ENCODE measurements around the gene TCOF1. TPM values are rescaled to one million over a fixed set of nuclear protein-coding genes. Genes with fewer than 3 reads are reported as not detected.

Gene TCOF1
- total RNA-seq, 1 donor from 2014 or later: 91.1 TPM

DNA sequence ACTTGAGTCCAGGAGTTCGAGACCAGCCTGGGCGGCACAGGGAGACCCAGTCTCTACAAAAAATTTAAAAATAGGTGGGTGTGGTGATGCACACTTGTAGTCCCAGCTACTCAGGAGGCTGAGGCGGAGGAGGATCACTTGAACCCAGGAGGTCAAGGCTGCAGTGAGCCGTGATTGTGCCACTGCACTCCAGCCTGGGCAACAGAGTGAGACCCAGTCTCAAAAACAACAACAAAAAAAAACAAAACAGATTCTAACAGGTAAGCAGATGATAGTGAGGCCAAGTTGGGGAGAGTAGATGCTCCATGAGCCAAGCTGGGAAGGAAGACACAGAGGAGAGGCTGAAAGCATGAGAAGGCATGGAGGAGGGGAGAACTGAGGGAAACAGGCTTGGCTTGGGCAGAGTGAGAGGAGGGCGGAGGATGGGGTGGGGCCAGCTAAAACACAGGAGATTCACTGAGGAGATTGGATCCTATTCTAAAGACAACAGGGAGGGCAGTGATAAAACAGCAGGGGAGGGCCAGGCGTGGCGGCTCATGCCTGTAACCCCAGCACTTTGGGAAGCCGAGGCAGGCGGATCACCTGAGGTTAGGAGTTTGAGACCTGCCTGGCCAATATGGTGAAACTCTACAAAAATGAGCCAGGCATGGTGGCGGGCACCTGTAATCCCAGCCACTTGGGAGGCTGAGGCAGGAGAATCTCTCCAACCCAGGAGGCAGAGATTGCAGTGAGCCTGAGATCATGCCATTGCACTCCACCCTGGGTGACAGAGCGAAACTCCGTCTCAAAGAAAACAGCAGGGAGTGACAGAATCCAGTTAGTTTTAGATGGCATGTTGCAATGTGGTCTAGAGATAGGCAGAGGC lies 83.7 kb downstream of the TCOF1 start:
- peak overlapping the region; percentile 70 for H3K4me3 Mint-ChIP-seq
- H3K4me1 Mint-ChIP-seq: peaks cover 8% of the 10 kb centered on the region
- H3K27me3 Mint-ChIP-seq (ENCODE audit: low read depth): no peaks in the 10 kb centered on the region
- H3K9me3 Mint-ChIP-seq: no peaks in the 10 kb centered on the region
- DNase-seq (ENCODE audit: low read depth, low spot score): no peak
- TF ChIP-seq, protein P1, sequence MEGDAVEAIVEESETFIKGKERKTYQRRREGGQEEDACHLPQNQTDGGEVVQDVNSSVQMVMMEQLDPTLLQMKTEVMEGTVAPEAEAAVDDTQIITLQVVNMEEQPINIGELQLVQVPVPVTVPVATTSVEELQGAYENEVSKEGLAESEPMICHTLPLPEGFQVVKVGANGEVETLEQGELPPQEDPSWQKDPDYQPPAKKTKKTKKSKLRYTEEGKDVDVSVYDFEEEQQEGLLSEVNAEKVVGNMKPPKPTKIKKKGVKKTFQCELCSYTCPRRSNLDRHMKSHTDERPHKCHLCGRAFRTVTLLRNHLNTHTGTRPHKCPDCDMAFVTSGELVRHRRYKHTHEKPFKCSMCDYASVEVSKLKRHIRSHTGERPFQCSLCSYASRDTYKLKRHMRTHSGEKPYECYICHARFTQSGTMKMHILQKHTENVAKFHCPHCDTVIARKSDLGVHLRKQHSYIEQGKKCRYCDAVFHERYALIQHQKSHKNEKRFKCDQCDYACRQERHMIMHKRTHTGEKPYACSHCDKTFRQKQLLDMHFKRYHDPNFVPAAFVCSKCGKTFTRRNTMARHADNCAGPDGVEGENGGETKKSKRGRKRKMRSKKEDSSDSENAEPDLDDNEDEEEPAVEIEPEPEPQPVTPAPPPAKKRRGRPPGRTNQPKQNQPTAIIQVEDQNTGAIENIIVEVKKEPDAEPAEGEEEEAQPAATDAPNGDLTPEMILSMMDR (conservative IDR thresholded peaks at IDR 0.05): no peak
- peaks cover 11% of the 10 kb centered on the region for H3K36me3 Mint-ChIP-seq (ENCODE audit: low read depth)
- H3K27ac Mint-ChIP-seq (ENCODE audit: unreplicated experiment): no peak overlapping the region

DNA sequence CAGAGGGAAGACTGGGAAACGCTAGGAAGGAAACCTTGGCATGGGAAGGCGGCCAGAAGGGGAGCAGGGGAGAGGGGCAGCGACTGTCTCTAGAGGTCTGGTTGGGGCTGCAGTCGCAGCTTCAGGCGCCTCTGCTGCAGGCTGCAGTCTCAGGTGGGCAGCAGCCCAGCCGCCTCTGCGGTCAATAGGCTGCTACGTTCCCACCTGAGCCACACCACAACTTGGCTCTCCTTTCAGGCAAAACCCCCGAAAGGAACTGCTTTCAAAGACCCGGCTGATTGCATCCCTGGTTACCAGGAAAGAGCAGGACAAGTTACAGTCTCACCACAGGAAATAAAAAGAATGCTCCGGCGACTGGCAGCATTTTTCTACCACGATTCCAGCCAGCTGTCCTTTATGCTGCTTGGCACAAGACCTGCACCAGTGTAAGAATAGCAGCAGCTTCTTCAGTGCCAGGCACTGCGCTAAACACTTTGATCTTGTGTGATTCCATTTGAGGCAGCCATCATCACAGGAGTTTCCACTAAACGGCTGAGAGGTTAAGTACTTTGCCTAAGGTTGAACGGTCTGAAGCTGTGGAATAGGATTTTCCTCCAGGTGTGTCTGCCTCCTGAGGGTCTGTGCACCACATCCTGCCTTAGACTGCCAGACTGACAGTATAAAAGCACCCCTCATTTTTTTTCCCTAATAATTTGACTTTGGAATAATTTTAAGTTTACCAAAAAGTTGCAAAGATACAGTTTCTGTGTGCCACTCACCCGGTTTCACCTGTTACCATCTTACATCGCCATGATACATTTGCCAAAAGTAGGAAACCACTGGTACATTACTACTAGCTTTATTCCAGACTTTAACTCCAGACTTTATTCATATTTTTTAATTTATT lies 84.6 kb downstream of the TCOF1 start:
- peaks cover 11% of the 10 kb centered on the region for H3K4me1 Mint-ChIP-seq
- DNase-seq (ENCODE audit: low read depth, low spot score): no peak

DNA sequence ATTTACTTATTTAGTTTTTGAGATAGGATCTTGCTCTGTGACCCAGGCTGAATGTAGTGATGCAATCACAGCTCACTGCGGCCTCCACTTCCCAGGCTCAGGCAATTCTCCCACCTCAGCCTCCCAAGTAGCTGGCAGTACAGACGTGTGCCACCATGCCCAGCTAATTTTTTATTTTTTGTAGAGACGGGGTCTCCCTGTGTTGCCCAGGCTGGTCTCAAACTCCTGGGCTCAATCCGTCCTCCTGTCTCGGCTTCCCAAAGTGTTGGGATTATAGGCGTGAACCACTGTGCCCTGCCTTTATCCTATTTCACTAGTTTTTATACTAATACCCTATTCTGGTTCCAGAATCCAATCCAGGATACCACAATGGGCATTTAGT lies 85.2 kb downstream of the TCOF1 start:
- H3K4me1 Mint-ChIP-seq: peaks cover 17% of the 10 kb centered on the region
- DNase-seq (ENCODE audit: low read depth, low spot score): no peak
- no peaks in the 10 kb centered on the region for H3K9me3 Mint-ChIP-seq
- TF ChIP-seq, protein P1 (conservative IDR thresholded peaks at IDR 0.05): no peak
- H3K4me3 Mint-ChIP-seq: no peak overlapping the region
- no peak overlapping the region for H3K27ac Mint-ChIP-seq (ENCODE audit: unreplicated experiment)
- H3K36me3 Mint-ChIP-seq (ENCODE audit: low read depth): peaks cover 23% of the 10 kb centered on the region
- H3K27me3 Mint-ChIP-seq (ENCODE audit: low read depth): no peaks in the 10 kb centered on the region

More for the DNA sequence above, 84.6 kb downstream of the TCOF1 start:
- Mint-ChIP-seq H3K36me3 (ENCODE audit: low read depth) (peaks cover 17% of the 10 kb centered on the region), H3K27me3 (ENCODE audit: low read depth) (no peaks in the 10 kb centered on the region), H3K4me3 (peak overlapping the region; percentile 70), H3K9me3 (no peaks in the 10 kb centered on the region), H3K27ac (ENCODE audit: unreplicated experiment) (no peak overlapping the region)
- TF ChIP-seq, protein P1 (conservative IDR thresholded peaks at IDR 0.05): no peak

DNA sequence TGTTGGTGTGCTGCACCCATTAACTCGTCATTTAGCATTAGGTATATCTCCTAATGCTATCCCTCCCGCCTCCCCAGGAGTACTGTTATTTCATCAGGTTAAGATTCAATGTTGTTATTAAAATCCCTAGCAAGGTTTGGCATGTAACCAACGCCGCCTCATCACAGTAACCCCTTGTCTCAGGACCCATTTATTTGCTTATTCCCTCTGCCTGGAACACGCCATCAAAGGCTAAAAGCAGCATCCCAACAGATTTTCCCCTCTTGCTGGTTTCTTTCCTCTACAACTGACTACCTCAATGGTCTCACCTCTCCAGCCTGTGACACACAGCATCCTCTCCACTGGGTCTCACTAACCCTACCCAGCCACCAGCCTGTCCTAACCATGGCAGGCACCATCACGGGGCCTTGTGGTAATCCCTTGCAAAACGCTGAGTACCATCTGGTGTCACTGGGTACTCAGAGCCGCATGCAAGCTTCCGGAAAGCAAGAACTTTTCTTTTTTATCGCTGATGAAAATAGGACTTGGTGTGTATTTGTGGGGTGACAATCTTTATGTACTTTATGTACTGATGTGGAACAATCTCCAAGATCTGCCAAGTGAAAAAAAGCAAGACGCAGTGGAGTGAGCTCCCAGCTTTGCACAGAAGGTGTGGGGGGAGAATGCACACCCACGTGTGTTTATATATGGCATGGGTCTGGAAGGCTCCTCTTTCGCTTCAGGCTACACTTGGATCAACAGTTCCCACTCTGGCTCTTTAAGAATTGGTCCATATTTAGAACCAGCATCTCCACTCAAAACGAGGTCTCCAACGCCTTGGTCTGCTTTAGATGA lies 86.0 kb downstream of the TCOF1 start:
- H3K4me3 Mint-ChIP-seq: peak overlapping the region; percentile 42

More for the DNA sequence above, 86.0 kb downstream of the TCOF1 start:
- no peak overlapping the region for H3K27ac Mint-ChIP-seq (ENCODE audit: unreplicated experiment)
- peaks cover 28% of the 10 kb centered on the region for H3K36me3 Mint-ChIP-seq (ENCODE audit: low read depth)
- peaks cover 25% of the 10 kb centered on the region for H3K4me1 Mint-ChIP-seq
- no peaks in the 10 kb centered on the region for H3K27me3 Mint-ChIP-seq (ENCODE audit: low read depth)
- no peak for DNase-seq (ENCODE audit: low read depth, low spot score)
- H3K9me3 Mint-ChIP-seq: no peaks in the 10 kb centered on the region
- TF ChIP-seq, protein P1 (conservative IDR thresholded peaks at IDR 0.05): no peak

Measured in neural crest cell (in vitro differentiated cells).